ENCODE data around the gene CHI3L2. TPM values are rescaled to one million over a fixed set of nuclear protein-coding genes. Genes with fewer than 3 reads are reported as not detected.

Gene CHI3L2
- total RNA-seq, 1 donor from 2014 or later, result not detected

DNA sequence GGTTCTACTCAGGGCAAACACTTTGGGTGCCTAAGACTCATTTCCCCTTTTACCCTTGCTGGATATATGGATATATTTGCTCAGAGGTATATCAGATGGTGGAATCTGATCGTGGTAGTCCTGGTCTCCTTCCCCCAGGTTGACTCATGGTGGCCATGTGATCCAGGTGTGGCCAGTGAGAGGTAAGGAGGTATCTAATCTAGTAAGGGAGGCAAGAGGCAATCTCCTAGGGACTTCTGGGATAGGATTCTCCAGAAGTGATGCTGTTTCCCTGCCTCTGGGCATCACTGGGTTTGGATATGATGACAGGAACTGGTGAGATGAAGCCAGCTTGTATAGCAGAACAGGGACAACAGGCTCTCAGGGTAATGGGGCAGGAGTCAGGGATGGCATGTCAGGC lies 18.6 kb upstream of the CHI3L2 start:
- H3K27ac Mint-ChIP-seq, result no peak overlapping the region
- TF ChIP-seq, protein P1, sequence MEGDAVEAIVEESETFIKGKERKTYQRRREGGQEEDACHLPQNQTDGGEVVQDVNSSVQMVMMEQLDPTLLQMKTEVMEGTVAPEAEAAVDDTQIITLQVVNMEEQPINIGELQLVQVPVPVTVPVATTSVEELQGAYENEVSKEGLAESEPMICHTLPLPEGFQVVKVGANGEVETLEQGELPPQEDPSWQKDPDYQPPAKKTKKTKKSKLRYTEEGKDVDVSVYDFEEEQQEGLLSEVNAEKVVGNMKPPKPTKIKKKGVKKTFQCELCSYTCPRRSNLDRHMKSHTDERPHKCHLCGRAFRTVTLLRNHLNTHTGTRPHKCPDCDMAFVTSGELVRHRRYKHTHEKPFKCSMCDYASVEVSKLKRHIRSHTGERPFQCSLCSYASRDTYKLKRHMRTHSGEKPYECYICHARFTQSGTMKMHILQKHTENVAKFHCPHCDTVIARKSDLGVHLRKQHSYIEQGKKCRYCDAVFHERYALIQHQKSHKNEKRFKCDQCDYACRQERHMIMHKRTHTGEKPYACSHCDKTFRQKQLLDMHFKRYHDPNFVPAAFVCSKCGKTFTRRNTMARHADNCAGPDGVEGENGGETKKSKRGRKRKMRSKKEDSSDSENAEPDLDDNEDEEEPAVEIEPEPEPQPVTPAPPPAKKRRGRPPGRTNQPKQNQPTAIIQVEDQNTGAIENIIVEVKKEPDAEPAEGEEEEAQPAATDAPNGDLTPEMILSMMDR (IDR thresholded peaks at IDR 0.05; ENCODE audit: unreplicated experiment), result no peak

GRCh38 chr1:111209622-111210021 lies 17.9 kb upstream of the CHI3L2 start:
- Mint-ChIP-seq H3K4me1 (ENCODE audit: low read depth) (peaks cover 22% of the 10 kb centered on the region), H3K36me3 (ENCODE audit: insufficient read depth) (no peaks in the 10 kb centered on the region), H3K9me3 (ENCODE audit: low read depth) (peaks cover 3% of the 10 kb centered on the region), H3K27ac (no peak overlapping the region), H3K4me3 (ENCODE audit: low read depth) (no peak overlapping the region), H3K27me3 (peaks cover 18% of the 10 kb centered on the region)
- TF ChIP-seq, protein P1 (IDR thresholded peaks at IDR 0.05; ENCODE audit: unreplicated experiment), result no peak
- DNase-seq (ENCODE audit: low spot score, unreplicated experiment), result no peak

More for the DNA sequence above, 18.6 kb upstream of the CHI3L2 start:
- Mint-ChIP-seq H3K36me3 (ENCODE audit: insufficient read depth) (no peaks in the 10 kb centered on the region), H3K27me3 (peaks cover 19% of the 10 kb centered on the region), H3K4me1 (ENCODE audit: low read depth) (peaks cover 17% of the 10 kb centered on the region), H3K9me3 (ENCODE audit: low read depth) (peaks cover 3% of the 10 kb centered on the region), H3K4me3 (ENCODE audit: low read depth) (no peak overlapping the region)
- DNase-seq (ENCODE audit: low spot score, unreplicated experiment), result no peak

DNA sequence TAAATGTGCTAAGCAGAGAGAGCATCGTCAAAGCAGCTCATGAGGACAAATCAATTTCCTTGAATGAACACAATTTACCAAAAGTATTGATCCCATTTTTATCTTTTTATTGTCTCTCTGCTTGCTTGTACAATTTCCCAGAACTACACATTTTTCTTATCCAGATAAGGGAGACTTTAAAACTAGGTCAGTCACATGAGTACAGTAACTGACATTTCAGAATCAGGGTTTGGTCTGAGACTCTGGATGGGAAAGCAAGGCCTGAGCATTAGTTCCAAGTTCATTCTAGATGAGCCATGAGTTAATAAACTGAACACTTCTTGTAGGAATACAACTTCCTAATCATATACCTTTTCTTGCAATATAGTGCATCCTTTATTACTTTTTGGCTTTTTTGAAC lies 15.6 kb upstream of the CHI3L2 start:
- DNase-seq (ENCODE audit: low spot score, unreplicated experiment), result no peak
- peaks cover 30% of the 10 kb centered on the region for H3K4me1 Mint-ChIP-seq (ENCODE audit: low read depth)
- no peak overlapping the region for H3K27ac Mint-ChIP-seq
- H3K9me3 Mint-ChIP-seq (ENCODE audit: low read depth), result peaks cover 3% of the 10 kb centered on the region
- H3K4me3 Mint-ChIP-seq (ENCODE audit: low read depth), result no peak overlapping the region
- no peaks in the 10 kb centered on the region for H3K36me3 Mint-ChIP-seq (ENCODE audit: insufficient read depth)
- TF ChIP-seq, protein P1 (IDR thresholded peaks at IDR 0.05; ENCODE audit: unreplicated experiment), result no peak
- H3K27me3 Mint-ChIP-seq, result peaks cover 3% of the 10 kb centered on the region

DNA sequence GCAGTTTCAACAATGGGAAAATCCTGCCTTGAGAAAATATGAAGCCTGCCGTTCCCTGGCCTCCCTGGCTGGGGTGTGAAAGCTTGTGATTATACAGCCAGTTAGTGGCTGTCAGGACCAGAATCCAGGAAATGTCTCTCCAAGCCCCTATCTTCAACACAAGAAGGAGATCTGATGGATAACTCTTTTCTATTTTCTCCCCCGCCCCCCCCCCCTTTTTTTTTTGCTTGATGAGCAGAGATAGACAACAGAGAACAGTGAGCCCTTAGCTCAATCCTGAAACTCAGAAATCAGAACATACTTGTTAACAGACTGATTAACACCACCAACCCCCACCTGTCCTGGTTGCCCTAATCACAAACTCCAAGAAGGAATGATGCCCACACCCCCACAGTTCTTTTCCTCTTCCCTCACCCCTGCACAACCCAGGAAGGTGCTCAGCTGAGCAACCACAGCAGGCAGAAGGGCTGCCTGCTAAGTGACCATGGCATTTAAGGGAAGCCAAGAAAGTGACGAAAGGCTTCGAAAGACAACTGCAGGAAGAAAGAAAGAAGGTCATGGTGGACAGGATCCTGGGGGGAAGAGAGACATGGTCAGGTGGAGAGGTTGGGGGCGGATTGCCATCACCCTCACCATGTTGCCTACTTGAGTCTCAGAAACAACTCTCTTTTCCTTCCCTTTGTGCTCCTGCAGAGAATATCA lies 14.7 kb upstream of the CHI3L2 start:
- no peak overlapping the region for H3K4me3 Mint-ChIP-seq (ENCODE audit: low read depth)
- peaks cover 3% of the 10 kb centered on the region for H3K9me3 Mint-ChIP-seq (ENCODE audit: low read depth)
- H3K27ac Mint-ChIP-seq, result peak overlapping the region; percentile 84
- peaks cover 3% of the 10 kb centered on the region for H3K27me3 Mint-ChIP-seq
- TF ChIP-seq, protein P1 (IDR thresholded peaks at IDR 0.05; ENCODE audit: unreplicated experiment), result no peak
- no peak for DNase-seq (ENCODE audit: low spot score, unreplicated experiment)
- H3K36me3 Mint-ChIP-seq (ENCODE audit: insufficient read depth), result no peaks in the 10 kb centered on the region
- peaks cover 30% of the 10 kb centered on the region for H3K4me1 Mint-ChIP-seq (ENCODE audit: low read depth)

DNA sequence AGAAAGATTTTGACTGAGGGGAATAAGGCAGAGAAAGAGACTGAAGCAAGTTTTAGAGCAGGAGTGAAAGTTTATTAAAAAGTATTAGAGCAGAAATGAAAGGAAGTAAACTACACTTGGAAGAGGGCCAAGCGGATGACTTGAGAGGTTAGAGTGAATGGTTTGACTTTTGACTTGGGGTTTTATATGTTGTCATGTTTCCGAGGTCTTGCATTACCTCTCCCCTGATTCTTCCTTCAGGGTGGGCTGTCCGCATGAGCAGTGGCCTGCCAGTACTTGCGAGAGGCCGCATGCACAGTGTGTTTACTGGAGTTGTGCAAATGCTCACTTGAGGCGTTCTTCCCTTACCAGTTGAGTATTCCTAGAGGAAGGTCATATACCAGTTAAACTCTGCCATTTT lies 14.1 kb upstream of the CHI3L2 start:
- peak overlapping the region; percentile 84 for H3K27ac Mint-ChIP-seq
- H3K36me3 Mint-ChIP-seq (ENCODE audit: insufficient read depth), result no peaks in the 10 kb centered on the region
- H3K9me3 Mint-ChIP-seq (ENCODE audit: low read depth), result peaks cover 3% of the 10 kb centered on the region
- no peak overlapping the region for H3K4me3 Mint-ChIP-seq (ENCODE audit: low read depth)
- H3K27me3 Mint-ChIP-seq, result peaks cover 2% of the 10 kb centered on the region
- H3K4me1 Mint-ChIP-seq (ENCODE audit: low read depth), result peaks cover 30% of the 10 kb centered on the region
- DNase-seq (ENCODE audit: low spot score, unreplicated experiment), result no peak
- TF ChIP-seq, protein P1 (IDR thresholded peaks at IDR 0.05; ENCODE audit: unreplicated experiment), result no peak
